ENCODE results near the gene EFCAB6.

Gene EFCAB6

DNA sequence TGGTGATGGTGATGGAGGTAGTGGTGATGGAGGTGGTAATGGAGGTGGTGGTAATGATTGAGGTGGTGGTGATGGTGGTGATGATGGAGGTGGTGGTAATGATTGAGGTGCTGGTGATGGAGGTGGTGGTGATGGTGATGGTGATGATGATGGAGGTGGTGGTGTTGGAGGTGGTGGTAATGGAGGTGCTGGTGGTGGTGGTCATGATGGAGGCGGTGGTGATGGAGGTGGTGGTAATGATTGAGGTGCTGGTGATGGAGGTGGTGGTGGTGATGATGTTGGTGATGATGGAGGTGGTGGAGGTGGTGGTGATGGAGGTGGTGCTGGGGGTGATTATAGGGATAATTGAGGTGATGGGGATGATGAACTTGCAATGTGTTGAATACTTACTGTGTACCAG, 320.4 kb downstream of the EFCAB6 start:
- TF ChIP-seq TCF4 (CRISPR knock-in tag; IDR thresholded peaks at IDR 0.05; ENCODE audit: borderline replicate concordance) (no peak), BACH2 (CRISPR knock-in tag; IDR thresholded peaks at IDR 0.05; ENCODE audit: borderline replicate concordance) (no peak), ZFP30 (CRISPR knock-in tag; IDR thresholded peaks at IDR 0.05) (no peak), CSDC2 (CRISPR knock-in tag; IDR thresholded peaks at IDR 0.05) (no peak), SNAI2 (CRISPR knock-in tag; IDR thresholded peaks at IDR 0.05) (no peak), ZNF565 (CRISPR knock-in tag; conservative IDR thresholded peaks at IDR 0.05; ENCODE audit: low read depth) (no peak), OSR1 (CRISPR knock-in tag; IDR thresholded peaks at IDR 0.05) (no peak)
- no peak for ATAC-seq

DNA sequence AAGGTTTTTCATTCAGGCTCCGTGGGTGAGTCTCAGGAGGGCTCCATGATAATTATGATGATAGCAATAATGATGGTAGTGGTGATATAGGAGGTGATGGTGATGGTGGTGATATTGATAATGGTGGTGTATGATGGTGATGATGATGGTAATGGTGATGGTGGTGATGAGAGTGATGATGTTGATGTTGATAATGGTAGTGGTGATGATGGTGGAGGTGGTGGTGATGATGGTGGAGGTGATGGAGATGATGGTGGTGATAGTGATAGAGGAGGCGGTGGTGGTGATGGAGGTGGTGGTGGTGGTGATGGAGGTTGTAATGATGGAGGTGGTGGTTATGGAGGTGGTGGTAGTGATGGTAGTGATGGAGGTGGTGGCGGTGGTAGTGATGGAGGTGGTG, 320.9 kb downstream of the EFCAB6 start:
- TF ChIP-seq POU6F1 (CRISPR knock-in tag; IDR thresholded peaks at IDR 0.05; ENCODE audit: borderline replicate concordance, low read depth): no peak
- TF ChIP-seq RARB (CRISPR knock-in tag; IDR thresholded peaks at IDR 0.05): no peak
- TF ChIP-seq ZNF70 (CRISPR knock-in tag; IDR thresholded peaks at IDR 0.05): no peak
- TF ChIP-seq ZC3H10 (CRISPR knock-in tag; IDR thresholded peaks at IDR 0.05): no peak
- no peak for TF ChIP-seq TOX (CRISPR knock-in tag; IDR thresholded peaks at IDR 0.05; ENCODE audit: borderline replicate concordance)
- no peak for TF ChIP-seq CSDC2 (CRISPR knock-in tag; IDR thresholded peaks at IDR 0.05)
- TF ChIP-seq, protein P1, sequence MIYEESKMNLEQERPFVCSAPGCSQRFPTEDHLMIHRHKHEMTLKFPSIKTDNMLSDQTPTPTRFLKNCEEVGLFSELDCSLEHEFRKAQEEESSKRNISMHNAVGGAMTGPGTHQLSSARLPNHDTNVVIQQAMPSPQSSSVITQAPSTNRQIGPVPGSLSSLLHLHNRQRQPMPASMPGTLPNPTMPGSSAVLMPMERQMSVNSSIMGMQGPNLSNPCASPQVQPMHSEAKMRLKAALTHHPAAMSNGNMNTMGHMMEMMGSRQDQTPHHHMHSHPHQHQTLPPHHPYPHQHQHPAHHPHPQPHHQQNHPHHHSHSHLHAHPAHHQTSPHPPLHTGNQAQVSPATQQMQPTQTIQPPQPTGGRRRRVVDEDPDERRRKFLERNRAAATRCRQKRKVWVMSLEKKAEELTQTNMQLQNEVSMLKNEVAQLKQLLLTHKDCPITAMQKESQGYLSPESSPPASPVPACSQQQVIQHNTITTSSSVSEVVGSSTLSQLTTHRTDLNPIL (CRISPR knock-in tag; IDR thresholded peaks at IDR 0.05; ENCODE audit: low read depth): no peak
- no peak for ATAC-seq

DNA sequence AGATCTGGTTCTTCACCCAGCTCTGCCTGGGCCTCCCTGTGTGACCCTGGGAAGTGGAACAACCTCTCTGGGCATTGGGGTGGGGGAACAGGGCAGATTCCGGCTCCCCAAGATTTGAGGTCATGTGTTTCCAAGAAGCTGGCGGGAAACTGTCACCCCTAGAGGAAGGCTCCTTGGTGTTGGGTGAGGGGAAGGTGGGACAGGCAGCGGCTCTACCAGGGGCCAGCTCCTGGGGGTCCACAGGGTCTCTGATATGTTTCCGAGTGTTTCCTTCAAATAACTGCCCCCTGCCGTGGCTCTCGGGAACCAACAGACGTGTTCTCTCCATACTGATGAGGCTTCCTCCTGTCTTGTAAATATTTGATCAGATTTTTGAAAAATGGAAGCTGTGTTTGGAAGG, 321.8 kb downstream of the EFCAB6 start:
- ATAC-seq: no peak
- TF ChIP-seq PPARA (CRISPR knock-in tag; IDR thresholded peaks at IDR 0.05; ENCODE audit: borderline replicate concordance) (no peak), ZNF70 (CRISPR knock-in tag; IDR thresholded peaks at IDR 0.05) (no peak), TOX (CRISPR knock-in tag; IDR thresholded peaks at IDR 0.05; ENCODE audit: borderline replicate concordance) (no peak), ZFP30 (CRISPR knock-in tag; IDR thresholded peaks at IDR 0.05) (no peak)

DNA sequence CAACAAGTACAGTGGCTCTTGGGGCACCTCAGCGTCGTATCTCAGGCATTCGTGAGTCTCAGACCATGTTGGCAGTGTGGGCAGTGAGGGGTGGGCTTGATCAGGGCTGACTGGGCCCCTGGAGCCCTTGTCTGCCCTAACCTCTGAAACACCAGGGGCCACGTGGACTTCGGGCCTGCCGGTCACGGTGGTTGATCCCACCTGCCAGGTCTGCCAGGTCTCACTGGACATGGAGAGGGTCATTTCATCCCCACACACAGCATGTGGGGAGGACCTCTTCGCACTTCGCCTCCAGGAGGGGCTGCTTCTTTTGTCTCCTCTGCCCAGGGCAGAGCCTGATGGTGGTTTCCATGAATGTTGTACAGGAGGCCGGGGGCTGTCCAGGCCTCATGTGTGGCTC, 323.2 kb downstream of the EFCAB6 start:
- TF ChIP-seq ESRRG (CRISPR knock-in tag; IDR thresholded peaks at IDR 0.05) (no peak), ZNF70 (CRISPR knock-in tag; IDR thresholded peaks at IDR 0.05) (no peak), PPARA (CRISPR knock-in tag; IDR thresholded peaks at IDR 0.05; ENCODE audit: borderline replicate concordance) (no peak), BACH2 (CRISPR knock-in tag; IDR thresholded peaks at IDR 0.05; ENCODE audit: borderline replicate concordance) (no peak), CSDC2 (CRISPR knock-in tag; IDR thresholded peaks at IDR 0.05) (no peak), ZFP30 (CRISPR knock-in tag; IDR thresholded peaks at IDR 0.05) (no peak), ISL1 (CRISPR knock-in tag; IDR thresholded peaks at IDR 0.05) (no peak), TCF4 (CRISPR knock-in tag; IDR thresholded peaks at IDR 0.05; ENCODE audit: borderline replicate concordance) (no peak), RARB (CRISPR knock-in tag; IDR thresholded peaks at IDR 0.05) (no peak), POU6F1 (CRISPR knock-in tag; IDR thresholded peaks at IDR 0.05; ENCODE audit: borderline replicate concordance, low read depth) (no peak), ZFP3 (CRISPR knock-in tag; IDR thresholded peaks at IDR 0.05) (no peak), ARNTL (CRISPR knock-in tag; IDR thresholded peaks at IDR 0.05; ENCODE audit: borderline replicate concordance, low read depth) (no peak), TOX (CRISPR knock-in tag; IDR thresholded peaks at IDR 0.05; ENCODE audit: borderline replicate concordance) (no peak), TSHZ2 (CRISPR knock-in tag; IDR thresholded peaks at IDR 0.05) (no peak), ZNF565 (CRISPR knock-in tag; conservative IDR thresholded peaks at IDR 0.05; ENCODE audit: low read depth) (no peak), GLIS3 (CRISPR knock-in tag; IDR thresholded peaks at IDR 0.05) (no peak), SNAI2 (CRISPR knock-in tag; IDR thresholded peaks at IDR 0.05) (no peak), ZC3H10 (CRISPR knock-in tag; IDR thresholded peaks at IDR 0.05) (no peak)
- TF ChIP-seq, protein P1 (CRISPR knock-in tag; IDR thresholded peaks at IDR 0.05; ENCODE audit: low read depth): no peak
- TF ChIP-seq, protein P2, sequence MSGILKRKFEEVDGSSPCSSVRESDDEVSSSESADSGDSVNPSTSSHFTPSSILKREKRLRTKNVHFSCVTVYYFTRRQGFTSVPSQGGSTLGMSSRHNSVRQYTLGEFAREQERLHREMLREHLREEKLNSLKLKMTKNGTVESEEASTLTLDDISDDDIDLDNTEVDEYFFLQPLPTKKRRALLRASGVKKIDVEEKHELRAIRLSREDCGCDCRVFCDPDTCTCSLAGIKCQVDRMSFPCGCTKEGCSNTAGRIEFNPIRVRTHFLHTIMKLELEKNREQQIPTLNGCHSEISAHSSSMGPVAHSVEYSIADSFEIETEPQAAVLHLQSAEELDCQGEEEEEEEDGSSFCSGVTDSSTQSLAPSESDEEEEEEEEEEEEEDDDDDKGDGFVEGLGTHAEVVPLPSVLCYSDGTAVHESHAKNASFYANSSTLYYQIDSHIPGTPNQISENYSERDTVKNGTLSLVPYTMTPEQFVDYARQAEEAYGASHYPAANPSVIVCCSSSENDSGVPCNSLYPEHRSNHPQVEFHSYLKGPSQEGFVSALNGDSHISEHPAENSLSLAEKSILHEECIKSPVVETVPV (CRISPR knock-in tag; IDR thresholded peaks at IDR 0.05): no peak
- no peak for ATAC-seq

Measured in SK-N-SH treated with all-trans-retinoic acid at 6 μM for 48 hours (cell line).